PC-3 (cell line): ENCODE results near the gene KAT5. TPM values are rescaled to one million over a fixed set of nuclear protein-coding genes. Genes with fewer than 3 reads are reported as not detected.
A peak's percentile ranks its signal among the peaks of the same experiment; 100 is the strongest.

ENCODE experiments used
- ATAC-seq: fragments of 200-7000 bp; cut with Tn5 transposase; 2 replicates; pipeline ENCODE4 v1.9.1; 2020; ENCODE audit warnings: mild to moderate bottlenecking, moderate library complexity
- BruUV-seq: library from RNA; stranded (reverse); fragments of 400-500 nt; replicated peaks from 2 replicates; lab custom pipeline; 2021; lab: Mats Ljungman, UMichigan
- CTCF ChIA-PET: fragments of 300-600 bp; sonication (Branson Sonifier 250); formaldehyde crosslinking; loops from one replicate; lab custom pipeline; 2022; ENCODE audit warnings: antibody characterized with exemption; lab: Charles Lee
- POLR2A ChIA-PET: fragments of 300-600 bp; sonication (Branson Sonifier 250); formaldehyde crosslinking; loops from one replicate; lab custom pipeline; 2022; ENCODE audit warnings: antibody characterized with exemption; ENCODE audit not compliant: unreplicated experiment; lab: Charles Lee
- DNase-seq: peaks from one replicate; pipeline ENCODE4 v3.0.0-alpha.2; 2015
- H2AFZ ChIP-seq: fragments of 300-600 bp; sonication (generic); 2 replicates; pipeline ENCODE4 v1.6.0; 2016; ENCODE audit warnings: antibody characterized with exemption, low read length
- H3F3A ChIP-seq: fragments of 300-600 bp; sonication (generic); one replicate; pipeline ENCODE4 v1.6.0; 2017; ENCODE audit warnings: antibody characterized with exemption, low read length, control low read depth, mild to moderate bottlenecking; ENCODE audit not compliant: unreplicated experiment
- H3K27ac ChIP-seq: fragments of 300-600 bp; sonication (generic); 2 replicates; pipeline ENCODE4 v1.5.1; 2016; ENCODE audit warnings: mild to moderate bottlenecking, low read length
- H3K27me3 ChIP-seq: fragments of 300-600 bp; sonication (generic); 2 replicates; pipeline ENCODE4 v1.6.1; 2016; ENCODE audit warnings: low read length, mixed read lengths
- H3K36me3 ChIP-seq: fragments of 300-600 bp; sonication (generic); 2 replicates; pipeline ENCODE4 v1.6.1; 2016; ENCODE audit warnings: low read depth, mixed run types, low read length, mixed read lengths
- H3K4me1 ChIP-seq: fragments of 300-600 bp; sonication (generic); 2 replicates; pipeline ENCODE4 v1.5.1; 2016; ENCODE audit warnings: low read length; ENCODE audit not compliant: insufficient read depth
- H3K4me2 ChIP-seq: fragments of 300-600 bp; sonication (generic); 2 replicates; pipeline ENCODE4 v1.6.0; 2016; ENCODE audit warnings: low read length
- H3K4me3 ChIP-seq: fragments of 300-600 bp; sonication (generic); 2 replicates; pipeline ENCODE4 v1.5.1; 2016; ENCODE audit warnings: mild to moderate bottlenecking, low read length, mixed read lengths
- H3K79me2 ChIP-seq: fragments of 300-600 bp; sonication (generic); 2 replicates; pipeline ENCODE4 v1.6.1; 2017; ENCODE audit warnings: low read length, mixed read lengths
- H3K9ac ChIP-seq: fragments of 300-600 bp; sonication (generic); 2 replicates; pipeline ENCODE4 v1.6.0; 2016; ENCODE audit warnings: mild to moderate bottlenecking, low read length
- H3K9me2 ChIP-seq: fragments of 300-600 bp; sonication (generic); replicated peaks from 2 replicates; pipeline ENCODE4 v1.6.1; 2016; ENCODE audit warnings: mixed run types, low read length, mixed read lengths
- H3K9me3 ChIP-seq: fragments of 300-600 bp; sonication (generic); 2 replicates; pipeline ENCODE4 v1.6.1; 2016; ENCODE audit warnings: low read length, mixed read lengths
- H4K20me1 ChIP-seq: fragments of 300-600 bp; sonication (generic); 2 replicates; pipeline ENCODE4 v1.6.1; 2016; ENCODE audit warnings: low read length, mixed read lengths
- CTCF ChIP-seq: fragments of 300-600 bp; sonication (generic); conservative IDR thresholded peaks from 2 replicates; pipeline ENCODE4 v1.5.1; 2017; ENCODE audit warnings: antibody characterized with exemption, low read depth, mild to moderate bottlenecking, low read length
- EZH2 ChIP-seq: fragments of 300-600 bp; sonication (generic); IDR thresholded peaks from one replicate; pipeline ENCODE4 v1.6.1; 2017; ENCODE audit warnings: antibody characterized with exemption, mild to moderate bottlenecking, low read length; ENCODE audit not compliant: unreplicated experiment
- EZH2phosphoT487 ChIP-seq: fragments of 300-600 bp; sonication (generic); IDR thresholded peaks from 2 replicates; pipeline ENCODE4 v1.6.1; 2018; ENCODE audit warnings: mild to moderate bottlenecking, antibody characterized with exemption, low read length, borderline replicate concordance
- intact Hi-C: fragments of 100-400 bp; cut with micrococcal nuclease; formaldehyde crosslinking; loops from 2 replicates; pipeline ENCODE4 v1.9.0; 2023
- total RNA-seq: library from RNA; depleted of rRNA; stranded (reverse); fragments of >200 nt; gene quantifications from 2 replicates; pipeline ENCODE4 v1.2.3, GENCODE V29; 2014

Gene KAT5
- total RNA-seq, 1 experiment from 2014 or later: 74.9 TPM

GRCh38 chr11:65692367-65692766, 19.7 kb upstream of the KAT5 start:
- Histone ChIP-seq H3K36me3 (no peaks in the 10 kb centered on the region), H2AFZ (0 out of 2 replicates have a peak overlapping the region, but pooled peaks have one; percentile 14), H4K20me1 (no peaks in the 10 kb centered on the region), H3F3A (no peaks in the 10 kb centered on the region), H3K27me3 (no peaks in the 10 kb centered on the region), H3K4me2 (no peak overlapping the region), H3K9ac (no peak overlapping the region), H3K27ac (no peak overlapping the region), H3K79me2 (no peaks in the 10 kb centered on the region), H3K4me1 (peaks cover 13% of the 10 kb centered on the region), H3K4me3 (no peak overlapping the region), H3K9me2 (no peaks in the 10 kb centered on the region), H3K9me3 (no peaks in the 10 kb centered on the region)
- CTCF ChIA-PET: no interaction called here
- DNase-seq (no peak), ATAC-seq (no peak)
- POLR2A ChIA-PET: no interaction called here
- intact Hi-C loops: no loop called here
- TF ChIP-seq EZH2 (no peak), CTCF (no peak), EZH2phosphoT487 (no peak)
- no TSS peak for BruUV-seq

GRCh38 chr11:65695459-65696241, 16.4 kb upstream of the KAT5 start:
- Histone ChIP-seq H3K4me1 (peaks cover 13% of the 10 kb centered on the region), H3K27ac (no peak overlapping the region), H3K9ac (no peak overlapping the region), H3K36me3 (no peaks in the 10 kb centered on the region), H3F3A (no peaks in the 10 kb centered on the region), H2AFZ (no peak overlapping the region), H3K27me3 (peaks cover 9% of the 10 kb centered on the region; the same call in 1 of the 2 replicates), H4K20me1 (no peaks in the 10 kb centered on the region), H3K79me2 (no peaks in the 10 kb centered on the region), H3K4me3 (no peak overlapping the region), H3K4me2 (peak overlapping the region; percentile 31), H3K9me2 (no peaks in the 10 kb centered on the region), H3K9me3 (no peaks in the 10 kb centered on the region)
- TF ChIP-seq EZH2 (no peak), EZH2phosphoT487 (no peak), CTCF (no peak)
- POLR2A ChIA-PET: no interaction called here
- peak; percentile 88 for ATAC-seq
- DNase-seq: peak; percentile 97
- CTCF ChIA-PET: no interaction called here
- intact Hi-C loops: no loop called here
- no TSS peak for BruUV-seq
